Measurements from ENCODE around the gene OTOP3.
A peak's percentile ranks its signal among the peaks of the same experiment; 100 is the strongest.

OTOP3 gene

GRCh38 chr17:74990581-74991105 is 54.9 kb downstream of the OTOP3 start:
- no peak for TF ChIP-seq EP300 (IDR thresholded peaks at IDR 0.05; ENCODE audit: borderline replicate concordance)

- TF ChIP-seq YY1 (IDR thresholded peaks at IDR 0.05; ENCODE audit: low read depth) (no peak), REST (IDR thresholded peaks at IDR 0.05; ENCODE audit: low read depth) (no peak), TCF12 (IDR thresholded peaks at IDR 0.05; ENCODE audit: low read depth) (peak; percentile 44; the same call in 1 of the 2 replicates), NFIC (IDR thresholded peaks at IDR 0.05) (peak; percentile 9; the same call in 1 of the 2 replicates)
Measured at GRCh38 chr17:74992223-74992622, 56.5 kb downstream of the OTOP3 start.

GRCh38 chr17:74994440-74994839 is 58.7 kb downstream of the OTOP3 start:
- TF ChIP-seq REST (IDR thresholded peaks at IDR 0.05; ENCODE audit: low read depth) = no peak
- TF ChIP-seq CEBPB (IDR thresholded peaks at IDR 0.05) = peak; percentile 77
- TF ChIP-seq TAF1 (IDR thresholded peaks at IDR 0.05; ENCODE audit: low read depth) = no peak

GRCh38 chr17:74995847-74996246 is 60.1 kb downstream of the OTOP3 start:
- no peak for TF ChIP-seq USF1 (IDR thresholded peaks at IDR 0.05)
- TF ChIP-seq FOXM1 (IDR thresholded peaks at IDR 0.05; ENCODE audit: borderline replicate concordance, low read depth) = no peak
- no peak for TF ChIP-seq EP300 (IDR thresholded peaks at IDR 0.05; ENCODE audit: borderline replicate concordance)
- TF ChIP-seq EGR1 (IDR thresholded peaks at IDR 0.05) = no peak
- no peak for TF ChIP-seq REST (IDR thresholded peaks at IDR 0.05; ENCODE audit: low read depth)
- no peak for TF ChIP-seq YY1 (IDR thresholded peaks at IDR 0.05; ENCODE audit: low read depth)
- no peak for TF ChIP-seq TAF1 (IDR thresholded peaks at IDR 0.05; ENCODE audit: low read depth)
- no peak for TF ChIP-seq TCF12 (IDR thresholded peaks at IDR 0.05; ENCODE audit: low read depth)
- no peak for TF ChIP-seq CREB1 (IDR thresholded peaks at IDR 0.05; ENCODE audit: low read depth)
- TF ChIP-seq RAD21 (IDR thresholded peaks at IDR 0.05; ENCODE audit: low read depth) = no peak
- TF ChIP-seq MAX (IDR thresholded peaks at IDR 0.05) = no peak
- no peak for TF ChIP-seq NFIC (IDR thresholded peaks at IDR 0.05)
- TF ChIP-seq CEBPB (IDR thresholded peaks at IDR 0.05) = no peak
- no peak for TF ChIP-seq ZBTB7A (IDR thresholded peaks at IDR 0.05; ENCODE audit: low read depth)
- TF ChIP-seq TEAD4 (IDR thresholded peaks at IDR 0.05) = no peak

- TF ChIP-seq TAF1 (IDR thresholded peaks at IDR 0.05; ENCODE audit: low read depth) (no peak), RAD21 (IDR thresholded peaks at IDR 0.05; ENCODE audit: low read depth) (no peak), CEBPB (IDR thresholded peaks at IDR 0.05) (no peak), MAX (IDR thresholded peaks at IDR 0.05) (no peak)
Measured at GRCh38 chr17:74998783-74999182, 63.1 kb downstream of the OTOP3 start.

GRCh38 chr17:74999523-74999922 is 63.8 kb downstream of the OTOP3 start:
- TF ChIP-seq CEBPB (IDR thresholded peaks at IDR 0.05) (no peak), TCF12 (IDR thresholded peaks at IDR 0.05; ENCODE audit: low read depth) (no peak), NFIC (IDR thresholded peaks at IDR 0.05) (no peak), TAF1 (IDR thresholded peaks at IDR 0.05; ENCODE audit: low read depth) (no peak), TEAD4 (IDR thresholded peaks at IDR 0.05) (no peak), CREB1 (IDR thresholded peaks at IDR 0.05; ENCODE audit: low read depth) (no peak), YY1 (IDR thresholded peaks at IDR 0.05; ENCODE audit: low read depth) (no peak), EP300 (IDR thresholded peaks at IDR 0.05; ENCODE audit: borderline replicate concordance) (no peak), USF1 (IDR thresholded peaks at IDR 0.05) (no peak), ZBTB7A (IDR thresholded peaks at IDR 0.05; ENCODE audit: low read depth) (no peak), REST (IDR thresholded peaks at IDR 0.05; ENCODE audit: low read depth) (no peak), FOXM1 (IDR thresholded peaks at IDR 0.05; ENCODE audit: borderline replicate concordance, low read depth) (no peak)

Measured in Ishikawa (cell line).